Esophagus squamous epithelium (tissue), 5 donors: Measurements from ENCODE around the gene SLC39A7. TPM values are rescaled to one million over a fixed set of nuclear protein-coding genes. Genes with fewer than 3 reads are reported as not detected.

Experiments used
- DNase-seq: peaks from one replicate; lab custom pipeline; 2025; lab: John Stamatoyannopoulos, UW
- H3K27ac ChIP-seq, 4 donors: fragments of 200-600 bp; sonication (generic); one replicate each; pipeline ENCODE4 v1.5.1; 2016 to 2019; ENCODE audit warnings: mild to moderate bottlenecking in 1 of 4
- H3K27me3 ChIP-seq, 4 donors: fragments of 200-600 bp; sonication (generic); 1 replicate in 3 of 4; 2 replicates in 1 of 4; pipeline versions ENCODE4 v1.5.1 to v1.6.0; 2017 to 2021; ENCODE audit warnings: antibody characterized with exemption in 1 of 4
- H3K36me3 ChIP-seq, 3 donors: fragments of 200-600 bp; sonication (generic); one replicate each; pipeline ENCODE4 v1.5.1; 2016 to 2019
- H3K4me1 ChIP-seq, 3 donors: fragments of 200-600 bp; sonication (generic); one replicate each; pipeline ENCODE4 v1.5.1; 2017 to 2019
- H3K4me3 ChIP-seq, 4 donors: fragments of 200-600 bp; sonication (generic); 1 replicate in 3 of 4; 2 replicates in 1 of 4; pipeline ENCODE4 v1.5.1; 2016 to 2019; ENCODE audit warnings: mild to moderate bottlenecking in 2 of 4, moderate library complexity in 1 of 4
- H3K9me3 ChIP-seq, 3 donors: fragments of 200-600 bp; sonication (generic); one replicate each; pipeline ENCODE4 v1.5.1; 2016 to 2019
- CTCF ChIP-seq, 6 experiments: fragments of 450-650 bp in 4 of 6; fragments of 200-600 bp in 2 of 6; sonication (generic) in 2 of 6; IDR thresholded peaks; one replicate each; pipeline ENCODE4 v1.5.1; 2016 to 2019; ENCODE audit warnings: antibody characterized with exemption in 6 of 6, mild to moderate bottlenecking in 4 of 6, moderate library complexity in 4 of 6
- POLR2A ChIP-seq, 4 donors: fragments of 450-650 bp; IDR thresholded peaks; one replicate each; pipeline ENCODE4 v1.6.1; 2017; ENCODE audit warnings: antibody characterized with exemption in 4 of 4, mild to moderate bottlenecking in 4 of 4, moderate library complexity in 3 of 4
- WGBS, 2 donors: methylation state at CpG; one replicate each; pipeline ENCODE4 v1.1.5; 2018; 5-methylcytosine and 5-hydroxymethylcytosine counted together
- intact Hi-C: fragments of 100-400 bp; cut with DNase I; formaldehyde crosslinking; loops from one replicate; pipeline ENCODE4 v1.15.0; 2022
- total RNA-seq, 4 donors: library from RNA; depleted of rRNA; stranded (reverse); fragments of >200 nt; gene quantifications; one replicate each; pipeline ENCODE4 v1.1.0, GENCODE V29; 2016
- donor health status: DM: yes; HTN: yes; CAD: no.

The SLC39A7 gene
- total RNA-seq, 4 donors from 2014 or later, result 43.1 to 72.4 (median 62.4) TPM

GRCh38 chr6:33170176-33171015 is 30.3 kb upstream of the SLC39A7 start:
- Histone ChIP-seq H3K9me3 (no peaks in the 10 kb centered on the region), H3K36me3 (no peaks in the 10 kb centered on the region), H3K27me3 (peaks cover 0 to 8% (median 0%) of the 10 kb centered on the region in 4 donors), H3K27ac (no peak overlapping the region), H3K4me1 (no peaks in the 10 kb centered on the region), H3K4me3 (no peak overlapping the region)
- TF ChIP-seq CTCF (IDR thresholded peaks at IDR 0.05) (no peak), POLR2A (IDR thresholded peaks at IDR 0.05) (no peak)
- intact Hi-C loops, result no loop called here
- no peak for DNase-seq
- WGBS, 2 donors, result 58 to 72% methylated on average over 4 to 7 of the region's 9 CpGs

- intact Hi-C loops, result no loop called here
Observed at GRCh38 chr6:33171016-33171879, 29.4 kb upstream of the SLC39A7 start.

GRCh38 chr6:33171880-33172687 is 28.6 kb upstream of the SLC39A7 start:
- no peak for DNase-seq
- 52 to 85% methylated on average over 4 of the region's 8 CpGs for WGBS, 2 donors
- no peak for TF ChIP-seq POLR2A (IDR thresholded peaks at IDR 0.05)
- no peak for TF ChIP-seq CTCF (IDR thresholded peaks at IDR 0.05)
- H3K27ac ChIP-seq, result no peak overlapping the region
- no peak overlapping the region for H3K4me3 ChIP-seq
- intact Hi-C loops, result no loop called here
- no peaks in the 10 kb centered on the region for H3K9me3 ChIP-seq
- no peaks in the 10 kb centered on the region for H3K36me3 ChIP-seq
- peaks cover 0 to 8% (median 0%) of the 10 kb centered on the region in 4 donors for H3K27me3 ChIP-seq
- no peaks in the 10 kb centered on the region for H3K4me1 ChIP-seq

More at GRCh38 chr6:33171016-33171879, 29.4 kb upstream of the SLC39A7 start:
- no peak overlapping the region for H3K27ac ChIP-seq
- 71 to 72% methylated on average over 5 to 6 of the region's 11 CpGs for WGBS, 2 donors
- no peak overlapping the region for H3K4me3 ChIP-seq
- no peak for DNase-seq
- H3K4me1 ChIP-seq, result no peaks in the 10 kb centered on the region
- TF ChIP-seq CTCF (IDR thresholded peaks at IDR 0.05), result no peak
- no peak for TF ChIP-seq POLR2A (IDR thresholded peaks at IDR 0.05)
- H3K9me3 ChIP-seq, result no peaks in the 10 kb centered on the region
- peaks cover 0 to 8% (median 0%) of the 10 kb centered on the region in 4 donors for H3K27me3 ChIP-seq
- no peaks in the 10 kb centered on the region for H3K36me3 ChIP-seq

- H3K36me3 ChIP-seq, result no peaks in the 10 kb centered on the region
- TF ChIP-seq POLR2A (IDR thresholded peaks at IDR 0.05) (no peak), CTCF (IDR thresholded peaks at IDR 0.05) (peak in 5 of 6 experiments; percentile 51 to 81 (median 63))
- no peaks in the 10 kb centered on the region for H3K4me1 ChIP-seq
- intact Hi-C loops, result no loop called here
- no peak for DNase-seq
- no peak overlapping the region for H3K4me3 ChIP-seq
- H3K27me3 ChIP-seq, result peaks cover 0 to 8% (median 0%) of the 10 kb centered on the region in 4 donors
- H3K27ac ChIP-seq, result no peak overlapping the region
- 24 to 48% methylated on average over 4 to 6 of the region's 16 CpGs for WGBS, 2 donors
- no peaks in the 10 kb centered on the region for H3K9me3 ChIP-seq
Observed at GRCh38 chr6:33172688-33173534, 27.8 kb upstream of the SLC39A7 start.
